Activated CD4-positive, alpha-beta T cell treated with anti-CD3 and anti-CD28 coated beads, Interleukin-2, Interleukin-4, amounts not matched to agents 100 ng/mL and 50 ng/mL, durations not matched to agents 16 hours and 8 hours (primary cell): ENCODE data around the gene PROZ.
A peak's percentile ranks its signal among the peaks of the same experiment; 100 is the strongest.

Source experiments
- DNase-seq: peaks from one replicate; pipeline ENCODE4 v3.0.0-alpha.2; 2020; ENCODE audit warnings: low spot score

Gene PROZ

DNA sequence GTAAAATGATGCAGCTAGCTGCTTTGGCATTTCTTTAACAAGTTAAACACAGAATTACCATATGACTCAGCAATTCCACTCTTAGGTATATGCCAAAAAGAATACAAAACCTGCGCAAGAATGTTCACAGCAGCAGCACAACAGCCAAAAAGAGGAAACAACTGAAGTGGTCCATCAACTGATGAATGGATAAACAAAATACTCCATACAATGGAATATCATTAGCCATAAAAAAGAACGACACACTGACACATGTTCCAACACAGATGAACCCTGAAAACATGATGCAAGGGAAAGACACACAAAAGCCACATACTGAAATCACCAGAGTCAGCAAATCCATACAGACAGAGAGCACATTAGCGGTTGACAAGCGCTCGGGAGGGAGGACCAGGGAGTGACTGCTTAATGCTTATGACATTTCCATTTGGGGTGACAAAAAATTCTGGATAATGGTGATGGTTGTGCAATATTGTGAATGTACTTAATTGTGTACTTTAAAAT, 47.0 kb downstream of the PROZ start:
- peak; percentile 35 for DNase-seq

DNA sequence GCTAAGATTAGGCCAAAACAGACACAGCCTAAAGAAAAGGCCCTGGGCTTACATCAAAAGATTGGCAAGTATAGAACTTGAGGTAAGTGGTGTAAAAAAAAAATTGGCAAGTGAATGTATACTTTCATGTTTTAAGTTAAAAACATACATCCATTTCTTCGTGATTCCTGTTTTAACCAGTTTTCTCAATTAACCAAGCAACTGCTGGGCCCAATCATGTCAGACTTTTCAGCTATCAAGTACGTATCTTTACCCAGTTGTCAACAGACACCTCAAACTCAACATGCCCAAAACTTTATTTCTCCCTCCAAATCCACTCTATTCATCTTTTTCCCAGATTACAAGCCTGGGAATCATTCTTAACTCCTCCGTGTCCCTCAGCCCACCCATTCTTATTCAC, 49.0 kb downstream of the PROZ start:
- no peak for DNase-seq

DNA sequence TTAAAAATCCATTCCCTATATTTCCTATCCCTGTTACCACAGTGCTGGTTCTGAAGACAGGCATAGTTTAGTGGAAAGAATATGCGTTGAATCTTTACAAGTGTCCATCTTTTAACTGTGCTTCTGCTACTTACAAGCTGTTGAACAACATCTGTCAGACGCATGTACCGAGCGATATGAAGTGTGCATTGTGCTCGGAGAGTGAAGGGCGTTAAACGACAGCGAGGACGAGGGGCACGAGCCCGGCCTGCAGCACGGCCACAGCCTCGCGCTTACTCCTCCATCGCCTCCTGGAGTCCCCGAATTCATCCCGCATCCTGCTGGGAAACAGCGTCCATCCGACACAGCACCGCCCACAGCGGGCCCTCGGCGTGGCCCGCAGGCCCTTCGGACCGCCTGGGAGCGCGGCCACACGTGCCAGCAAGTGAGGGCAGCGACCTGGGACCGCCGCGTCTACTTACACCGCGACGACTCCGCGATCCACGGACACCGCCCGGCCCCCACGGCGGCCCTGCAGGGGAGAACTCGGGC, 49.5 kb downstream of the PROZ start:
- DNase-seq: peak; percentile 17

DNA sequence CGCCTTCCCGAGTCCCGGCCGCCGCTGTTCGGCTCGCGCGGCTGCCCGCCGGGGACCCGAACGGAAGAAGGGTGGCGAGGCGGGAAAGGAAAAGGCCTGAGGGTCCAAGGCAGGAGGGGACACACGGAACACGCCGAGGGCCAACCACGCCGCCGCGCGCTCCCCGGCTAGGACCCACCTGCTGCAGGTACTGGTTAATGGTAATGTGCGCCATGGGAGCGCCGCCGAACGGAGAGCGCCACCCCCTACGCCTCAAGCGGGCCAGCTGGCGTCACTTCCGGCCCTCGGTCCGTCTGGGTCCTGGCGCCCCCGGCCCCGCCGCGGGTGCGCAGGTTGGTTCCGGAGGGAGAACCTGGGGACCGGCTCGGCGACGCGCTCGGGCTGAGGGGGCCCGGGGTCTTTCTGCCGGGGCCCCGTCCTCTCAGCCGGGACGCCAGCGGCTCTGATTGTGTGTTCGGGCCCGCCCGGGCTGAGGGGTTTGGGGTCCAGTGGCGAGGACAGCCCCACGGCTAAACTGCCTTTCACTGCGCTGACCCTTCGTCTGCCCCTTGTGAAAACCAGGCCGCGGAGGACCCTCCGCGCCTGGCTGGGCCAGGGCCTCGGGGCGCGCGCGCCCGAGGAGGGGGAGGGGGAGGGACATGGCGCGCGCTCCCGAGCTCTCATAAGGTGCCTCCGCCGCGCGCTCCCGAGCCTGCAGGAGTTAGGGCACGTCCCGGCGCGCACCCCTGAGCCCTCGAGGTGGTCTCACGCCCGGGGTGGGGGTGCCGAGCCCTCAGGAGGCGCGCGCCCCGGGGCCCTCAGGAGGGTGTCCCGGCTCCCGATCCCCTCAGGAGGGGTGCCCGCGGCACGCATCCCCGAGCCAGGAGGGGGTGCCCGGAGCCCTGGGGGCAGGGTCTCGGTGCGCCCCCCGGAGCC, 50.2 kb downstream of the PROZ start, which contains the start of gene PCID2:
TSS of gene PCID2 (minus strand) at position 249 of the 915 bp plus-strand sequence. CDS start at position 214, 35 bp downstream.
- DNase-seq: peak; percentile 89

DNA sequence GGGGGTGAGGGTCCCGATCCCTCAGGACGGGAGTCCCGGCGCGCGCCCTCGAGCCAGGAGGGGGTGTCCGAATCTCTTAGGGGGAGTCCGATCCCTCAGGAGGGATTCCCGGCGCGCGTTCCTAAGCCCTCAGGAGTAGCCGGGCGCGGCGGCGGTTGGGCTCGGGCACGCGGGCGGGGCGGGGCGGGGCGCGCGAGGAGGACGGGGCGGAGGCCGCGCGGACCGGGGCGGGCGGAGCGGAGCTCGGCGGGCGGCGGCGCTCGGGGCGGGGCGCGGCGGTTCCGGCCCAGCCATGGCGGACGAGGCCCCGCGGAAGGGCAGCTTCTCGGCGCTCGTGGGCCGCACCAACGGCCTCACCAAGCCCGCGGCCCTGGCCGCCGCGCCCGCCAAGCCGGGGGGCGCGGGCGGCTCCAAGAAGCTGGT, 50.9 kb downstream of the PROZ start, which contains the start of gene CUL4A:
TSS of gene CUL4A (plus strand) at position 278 of the 423 bp plus-strand sequence. CDS start at position 293, 15 bp downstream.
- peak; percentile 72 for DNase-seq

DNA sequence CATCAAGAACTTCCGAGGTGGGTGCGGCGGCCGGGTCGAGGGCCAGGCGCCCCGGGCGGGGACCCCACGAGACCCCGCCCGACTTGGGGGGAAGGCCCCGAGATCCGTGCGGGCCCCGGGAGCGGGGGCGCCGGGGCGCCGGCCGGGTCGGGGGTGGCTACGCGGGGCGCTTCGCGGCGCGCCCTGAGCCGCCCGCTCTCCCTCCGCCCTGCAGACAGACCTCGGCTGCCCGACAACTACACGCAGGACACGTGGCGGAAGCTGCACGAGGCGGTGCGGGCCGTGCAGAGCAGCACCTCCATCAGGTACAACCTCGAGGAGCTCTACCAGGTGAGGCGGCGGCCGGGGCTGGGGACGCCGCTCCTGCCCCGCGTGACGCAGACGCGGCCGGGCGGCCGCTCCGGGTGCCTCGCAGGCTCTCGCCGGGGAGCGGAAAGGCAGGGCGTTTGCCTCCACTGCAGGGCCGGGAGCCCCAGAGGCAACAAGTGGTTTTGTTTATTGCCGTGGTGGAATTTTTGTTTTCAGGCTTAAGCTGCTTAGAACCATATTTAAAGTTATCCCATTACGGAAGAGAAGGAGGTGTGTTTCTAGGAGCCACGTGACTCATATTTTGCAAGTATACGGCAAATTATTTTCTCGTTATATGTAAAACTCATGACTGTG, 51.4 kb downstream of the PROZ start:
- DNase-seq: peak; percentile 62

DNA sequence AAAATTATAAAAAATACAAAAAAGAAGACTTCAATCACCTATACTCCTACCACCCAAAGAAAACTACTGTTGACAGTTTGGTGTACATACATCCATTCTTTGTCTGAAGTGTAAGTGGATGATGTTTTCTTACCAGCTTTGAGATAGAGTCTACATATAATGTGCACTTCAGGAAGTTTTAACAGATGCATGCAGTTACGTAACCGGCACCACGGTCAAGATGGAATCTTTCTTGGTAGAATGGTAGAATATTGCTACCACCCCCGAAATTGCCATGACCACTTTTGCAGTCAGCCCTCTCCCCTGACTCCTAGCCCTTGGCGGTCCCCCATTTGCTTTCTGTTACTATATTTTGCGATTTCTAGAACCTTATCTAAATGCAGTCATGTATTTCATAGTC, 52.4 kb downstream of the PROZ start:
- DNase-seq: no peak

DNA sequence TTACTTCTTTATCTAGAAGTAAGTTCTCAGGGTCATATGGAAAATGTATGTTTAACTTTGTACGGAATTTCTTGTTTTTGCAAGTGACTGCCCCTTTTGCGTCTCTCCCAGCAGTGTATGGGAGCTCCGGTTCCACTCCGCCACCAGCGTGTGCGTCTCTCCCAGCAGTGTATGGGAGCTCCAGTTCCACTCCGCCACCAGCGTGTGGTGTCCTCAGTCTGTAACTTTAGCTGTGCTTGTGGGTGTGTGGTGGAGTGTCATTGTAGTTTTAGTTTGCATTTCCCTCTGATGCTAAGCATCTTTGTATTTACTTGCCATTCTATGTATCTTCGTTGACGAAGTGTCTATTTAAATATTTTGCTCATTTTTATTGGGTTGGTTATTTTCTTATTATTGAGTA, 53.3 kb downstream of the PROZ start:
- DNase-seq: no peak

DNA sequence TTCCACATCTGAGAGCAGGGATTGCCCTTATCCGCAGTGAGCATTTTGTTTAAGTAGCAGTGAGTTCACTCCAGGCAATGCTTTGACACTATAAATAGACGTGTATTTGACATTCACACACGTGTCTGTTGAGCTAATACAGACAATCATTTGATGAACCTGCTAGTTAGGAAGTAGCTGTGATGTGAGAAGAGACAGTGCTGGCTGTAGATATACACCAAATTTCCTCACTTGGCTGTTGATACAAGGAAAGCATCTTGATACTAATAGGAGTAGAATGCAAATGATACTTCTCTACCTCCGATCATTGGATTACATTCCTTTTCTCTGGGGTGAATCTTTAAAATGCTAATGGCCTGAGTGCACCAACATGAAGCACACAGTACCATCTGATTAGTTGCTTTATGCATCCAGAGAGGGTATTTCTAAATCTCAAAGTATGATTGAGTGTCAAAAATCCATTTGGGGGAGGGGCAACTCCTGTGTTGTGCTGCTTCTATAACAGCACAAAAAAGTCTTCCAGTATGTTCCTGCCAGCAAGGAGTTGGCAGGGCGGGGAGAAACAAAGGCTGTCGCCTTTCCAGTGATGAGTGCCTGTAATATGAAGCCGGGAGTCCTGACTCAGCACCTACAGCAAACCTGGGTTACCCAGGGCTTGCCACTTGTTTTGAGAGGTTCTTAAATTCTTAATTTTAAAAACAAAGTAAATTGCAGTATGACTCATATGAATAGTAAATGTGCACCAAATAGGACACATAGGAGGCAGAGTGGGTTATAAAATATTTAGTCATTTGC, 58.0 kb downstream of the PROZ start:
- DNase-seq: no peak

DNA sequence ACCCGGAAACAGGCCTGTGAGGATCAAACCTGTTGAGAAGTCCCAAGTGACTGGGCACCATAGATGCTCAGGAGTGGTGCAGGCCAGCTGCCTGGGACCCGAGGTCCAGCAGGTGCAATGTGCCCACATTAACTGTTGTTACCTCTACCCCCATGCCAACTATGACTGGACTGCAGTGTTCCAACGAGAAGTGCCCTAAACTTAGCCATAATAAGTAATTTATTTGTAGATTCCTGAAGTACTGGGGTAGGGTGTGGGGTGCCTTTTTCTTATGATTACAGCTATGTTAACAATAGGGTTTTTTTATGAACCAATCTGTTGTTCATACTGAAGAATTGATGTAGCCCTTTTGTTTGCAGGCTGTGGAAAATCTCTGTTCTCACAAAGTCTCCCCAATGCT, 60.1 kb downstream of the PROZ start:
- no peak for DNase-seq

DNA sequence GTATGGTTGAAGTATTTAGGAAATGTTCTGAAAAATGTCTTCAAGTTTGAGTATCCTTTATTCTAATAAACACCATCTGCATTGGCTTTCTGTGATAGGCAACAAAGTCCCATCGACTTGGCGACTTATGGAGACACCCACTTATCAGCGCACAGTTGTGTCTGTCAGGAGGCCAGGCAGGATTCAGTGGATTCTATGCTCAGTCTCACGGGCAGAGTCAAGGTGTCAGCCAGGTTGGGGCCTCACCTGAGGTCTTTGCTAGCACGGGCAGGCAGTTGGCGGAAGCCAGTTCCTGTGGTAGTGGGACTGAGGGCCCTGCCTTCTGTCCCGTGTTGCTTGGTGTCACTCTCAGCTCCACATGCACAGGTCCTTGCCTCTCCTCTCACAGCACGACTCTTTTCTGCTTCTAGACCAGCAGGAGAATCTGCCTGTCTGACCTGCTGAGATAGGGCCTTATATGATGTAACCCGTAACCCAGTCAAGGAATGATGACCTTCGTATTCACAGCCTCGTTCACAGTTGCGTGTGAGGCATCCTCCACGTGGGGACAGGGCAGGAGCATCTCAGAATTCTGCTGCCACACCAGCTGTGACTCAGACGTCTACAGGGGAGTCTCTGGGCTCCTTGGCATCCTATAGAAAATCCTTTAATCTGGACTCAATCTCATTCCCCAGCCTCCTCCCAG, 61.0 kb downstream of the PROZ start:
- no peak for DNase-seq

DNA sequence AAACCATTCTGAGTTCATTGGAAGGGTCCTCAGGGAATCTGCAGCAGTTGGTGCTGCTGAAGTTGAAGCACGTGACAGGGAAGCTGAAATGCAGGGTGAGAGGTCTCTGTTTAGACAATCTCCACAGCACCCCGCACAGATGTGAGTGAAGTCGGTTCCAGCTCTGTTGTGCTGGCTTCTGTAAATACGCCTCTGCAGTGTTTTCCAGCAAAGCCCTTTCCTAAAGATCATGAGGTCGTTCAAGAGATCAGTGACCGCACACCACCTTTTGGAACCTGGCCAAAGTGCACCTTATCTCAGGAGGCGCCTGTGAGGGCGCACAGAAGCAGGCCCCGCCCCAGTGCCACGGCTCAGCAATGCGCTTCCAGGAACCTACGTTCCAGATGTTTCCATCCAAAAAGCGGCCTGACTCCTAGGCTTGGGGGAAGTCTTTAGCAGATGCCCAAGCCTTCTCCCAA, 61.7 kb downstream of the PROZ start:
- DNase-seq: no peak

DNA sequence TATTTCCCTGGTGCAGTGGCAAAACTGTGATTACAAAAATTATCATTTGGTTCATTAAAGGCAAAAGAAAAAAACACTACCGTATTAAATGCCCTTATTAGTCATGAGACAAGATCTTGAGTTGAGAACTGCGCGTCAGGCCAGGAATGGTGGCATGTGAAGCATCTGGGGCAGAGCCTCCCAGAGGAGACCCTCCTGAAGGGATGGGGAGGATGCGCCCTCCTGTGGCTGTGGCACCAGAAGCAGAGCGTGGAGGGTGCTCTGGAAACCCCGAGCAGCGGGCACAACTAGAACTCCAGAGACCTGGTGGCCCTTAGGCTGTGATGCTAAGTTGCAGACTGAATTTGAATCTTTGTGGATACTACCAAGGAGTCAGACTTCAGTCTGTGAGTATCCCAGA, 62.4 kb downstream of the PROZ start:
- no peak for DNase-seq
